ENCODE results near the gene NUTM2G.
"Not testable (repeated sequence)": the region's sequence is repeated elsewhere in the genome, so short reads cannot be mapped to it uniquely, and the experiment has no call there.

The NUTM2G gene, protein sequence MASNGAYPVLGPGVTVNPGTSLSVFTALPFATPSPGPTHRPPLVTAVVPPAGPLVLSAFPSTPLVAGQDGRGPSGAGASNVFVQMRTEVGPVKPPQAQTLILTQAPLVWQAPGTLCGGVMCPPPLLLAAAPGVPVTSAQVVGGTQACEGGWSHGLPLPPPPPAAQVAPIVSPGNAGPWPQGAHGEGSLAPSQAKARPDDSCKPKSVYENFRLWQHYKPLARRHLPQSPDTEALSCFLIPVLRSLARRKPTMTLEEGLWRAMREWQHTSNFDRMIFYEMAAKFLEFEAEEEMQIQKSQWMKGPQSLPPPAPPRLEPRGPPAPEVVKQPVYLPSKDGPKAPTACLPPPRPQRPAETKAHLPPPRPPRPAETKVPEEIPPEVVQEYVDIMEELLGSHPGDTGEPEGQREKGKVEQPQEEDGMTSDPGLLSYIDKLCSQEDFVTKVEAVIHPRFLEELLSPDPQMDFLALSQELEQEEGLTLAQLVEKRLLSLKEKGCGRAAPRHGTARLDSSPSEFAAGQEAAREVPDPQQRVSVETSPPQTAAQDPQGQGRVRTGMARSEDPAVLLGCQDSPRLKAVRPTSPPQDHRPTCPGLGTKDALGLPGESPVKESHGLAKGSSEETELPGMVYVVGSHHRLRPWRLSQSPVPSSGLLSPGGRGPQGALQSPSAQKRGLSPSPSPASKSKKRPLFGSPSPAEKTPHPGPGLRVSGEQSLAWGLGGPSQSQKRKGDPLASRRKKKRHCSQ

DNA sequence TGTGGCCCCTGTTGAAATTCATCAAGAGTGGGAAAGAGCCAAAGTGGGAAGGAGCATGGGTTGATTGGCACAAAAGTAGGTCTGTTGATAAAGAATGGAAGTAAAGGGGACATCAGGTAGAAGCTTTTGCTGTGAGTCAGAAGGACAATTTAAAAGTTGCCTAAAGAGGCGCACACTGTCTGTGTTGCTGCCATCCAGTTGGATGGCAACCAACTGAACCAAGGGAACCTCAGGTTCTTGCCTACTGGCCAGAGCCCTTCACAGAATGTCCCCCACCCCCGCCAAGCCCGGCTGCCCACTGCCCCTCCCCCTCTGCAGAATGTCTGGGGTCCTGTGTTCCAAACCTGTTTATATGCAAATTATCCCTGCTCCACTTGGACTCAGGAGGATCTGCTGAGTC, at the start of gene NUTM2G:
TSS of gene NUTM2G (plus strand) at position 301 of the 400 bp plus-strand sequence. CDS start 182 bp downstream, outside the sequence.
- not testable (repeated sequence) for DNase-seq

DNA sequence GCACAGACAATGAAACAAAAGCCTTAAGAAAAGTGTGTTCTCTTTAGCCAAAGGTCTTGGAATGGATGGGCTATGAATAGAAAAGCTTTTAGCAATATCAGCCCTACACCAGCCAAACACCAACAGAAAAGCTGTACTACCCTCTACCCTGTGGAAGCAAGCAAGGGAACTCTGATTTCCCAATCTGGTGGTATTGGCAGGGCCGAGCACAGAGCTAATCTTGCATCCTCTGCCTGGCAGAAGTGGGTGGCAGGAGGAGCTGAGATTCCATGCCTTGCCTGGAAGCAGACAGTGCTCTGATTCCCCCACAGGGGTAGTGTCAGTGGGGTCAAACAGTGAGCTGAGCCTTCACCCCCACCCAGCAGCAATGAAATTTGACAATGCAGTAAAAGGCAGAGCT, 44.7 kb upstream of the NUTM2G start:
- peak; percentile 38 for DNase-seq

DNA sequence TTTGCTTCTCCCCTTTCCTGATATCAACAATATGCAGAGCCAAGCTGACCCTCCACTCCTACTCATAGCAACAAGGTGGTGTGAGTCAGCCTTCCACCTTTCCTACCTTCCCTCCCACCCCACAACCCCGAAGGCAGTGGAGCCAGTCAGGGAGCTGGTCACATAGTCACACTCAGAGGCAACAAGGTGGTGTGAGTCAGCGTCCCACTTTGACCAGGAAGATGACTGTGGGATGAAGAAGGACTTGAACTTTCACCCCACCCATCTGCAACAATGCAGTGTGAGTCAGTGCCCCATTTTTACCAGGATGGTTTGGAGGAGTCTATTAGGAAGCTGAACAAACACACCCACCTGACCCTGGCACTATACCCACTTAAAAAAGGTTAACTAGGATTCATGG, 44.2 kb upstream of the NUTM2G start:
- peak; percentile 30 for DNase-seq

DNA sequence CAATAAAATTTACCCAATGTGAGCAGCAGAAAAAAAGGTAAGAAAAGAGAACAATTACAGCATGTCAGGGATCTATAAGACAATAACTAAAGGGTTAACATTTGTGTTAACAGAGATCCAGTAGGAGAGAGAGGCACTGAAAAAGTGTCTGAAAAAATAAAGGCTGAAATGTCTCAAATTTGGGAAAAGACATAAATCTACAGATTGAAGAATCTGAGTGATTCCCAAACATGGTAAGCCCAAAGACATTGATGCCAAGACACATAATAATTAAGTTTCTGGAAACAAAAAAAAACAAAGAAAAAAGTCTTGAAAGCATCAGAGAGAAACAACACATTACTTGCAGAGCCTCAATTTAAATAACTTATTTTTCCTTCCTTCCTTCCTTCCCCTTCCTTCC, 43.2 kb upstream of the NUTM2G start:
- no peak for DNase-seq

DNA sequence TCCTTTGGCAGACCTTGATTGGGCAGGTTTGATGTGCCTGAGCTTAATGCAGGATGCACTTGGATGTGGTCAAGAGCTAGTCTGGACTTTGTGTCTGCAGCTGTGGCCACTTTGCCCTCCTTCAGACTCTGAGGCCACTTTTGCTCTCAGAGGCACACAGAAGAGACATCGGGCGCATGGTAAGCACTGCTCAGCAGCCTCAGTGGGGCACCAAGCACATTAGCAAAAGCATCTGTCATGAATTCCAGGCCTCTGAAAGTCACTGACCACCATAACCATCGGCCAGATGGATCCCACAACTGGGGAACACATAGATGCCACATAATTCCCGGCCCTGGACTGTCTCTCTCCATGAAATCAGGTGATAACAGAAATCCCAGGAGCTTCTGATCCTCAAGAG, 40.1 kb upstream of the NUTM2G start:
- DNase-seq: no peak

DNA sequence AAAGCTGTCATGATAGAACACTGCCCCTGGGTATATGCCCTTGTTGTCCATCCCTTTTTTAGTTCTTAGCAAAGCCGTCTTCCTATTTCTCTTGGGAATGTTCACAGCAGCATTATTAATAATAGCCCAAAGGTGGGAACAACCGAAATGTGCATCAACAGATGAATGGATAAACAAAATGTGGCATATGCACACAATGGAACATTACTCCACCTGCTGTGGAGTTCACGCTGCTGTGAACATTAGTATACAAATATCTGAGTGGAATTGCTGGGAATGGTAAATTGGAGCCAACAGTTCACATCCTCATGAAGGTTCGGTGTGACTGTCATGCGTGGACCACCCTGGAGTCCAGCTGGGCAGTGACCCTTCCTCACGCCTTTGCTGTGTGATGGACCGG, 36.5 kb upstream of the NUTM2G start:
- DNase-seq: no peak

DNA sequence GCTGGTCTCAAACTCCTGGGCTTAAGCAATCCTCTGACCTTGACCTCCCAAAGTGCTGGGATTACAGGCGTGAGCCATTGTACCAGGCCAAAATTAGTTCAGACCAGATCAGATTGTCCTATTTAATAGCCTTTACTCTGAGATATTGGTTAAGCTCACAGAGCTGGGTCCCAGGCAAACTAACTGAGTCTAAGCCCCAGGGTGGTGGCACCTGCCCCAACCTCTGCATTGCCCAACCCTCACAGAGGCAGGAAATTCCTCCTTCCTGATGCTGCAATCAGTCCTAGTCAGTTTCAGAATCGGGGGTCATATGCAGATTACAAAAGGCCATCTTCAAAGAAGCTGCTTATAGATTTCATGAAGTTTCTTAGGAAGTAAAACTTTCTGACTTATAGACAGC, 28.6 kb upstream of the NUTM2G start:
- not testable (repeated sequence) for DNase-seq

DNA sequence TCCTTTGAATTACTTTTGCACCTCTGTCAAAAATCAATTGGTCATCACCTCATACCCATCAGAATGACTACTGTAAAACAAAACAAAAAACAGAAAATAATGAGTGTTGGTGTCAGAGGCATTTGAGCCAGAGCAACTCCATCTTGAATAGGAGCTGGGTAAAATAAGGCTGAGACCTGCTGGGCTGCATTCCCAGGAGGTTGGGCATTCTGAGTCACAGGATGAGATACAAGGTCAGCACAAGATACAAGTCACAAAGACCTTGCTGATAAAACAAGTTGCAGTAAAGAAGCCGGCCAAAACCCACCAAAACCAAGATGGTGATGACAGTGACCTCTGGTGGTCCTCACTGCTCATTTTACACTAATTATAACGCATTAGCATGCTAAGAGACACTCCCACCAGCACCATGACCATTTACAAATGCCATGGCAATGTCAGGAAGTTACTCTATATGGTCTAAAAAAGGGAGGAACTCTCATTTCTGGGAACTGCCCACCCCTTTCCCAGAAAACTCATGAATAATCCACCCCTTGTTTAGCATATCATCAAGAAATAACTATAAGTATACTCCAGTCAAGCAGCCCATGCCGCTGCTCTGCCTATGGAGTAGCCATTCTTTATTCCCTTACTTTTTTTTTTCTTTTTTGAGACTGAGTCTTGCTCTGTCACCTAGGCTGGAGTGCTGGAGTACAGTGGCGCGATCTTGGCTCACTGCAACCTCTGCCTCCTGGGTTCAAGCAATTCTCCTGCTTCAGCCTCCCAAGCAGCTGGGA, 23.5 kb upstream of the NUTM2G start:
- DNase-seq: not testable (repeated sequence)

DNA sequence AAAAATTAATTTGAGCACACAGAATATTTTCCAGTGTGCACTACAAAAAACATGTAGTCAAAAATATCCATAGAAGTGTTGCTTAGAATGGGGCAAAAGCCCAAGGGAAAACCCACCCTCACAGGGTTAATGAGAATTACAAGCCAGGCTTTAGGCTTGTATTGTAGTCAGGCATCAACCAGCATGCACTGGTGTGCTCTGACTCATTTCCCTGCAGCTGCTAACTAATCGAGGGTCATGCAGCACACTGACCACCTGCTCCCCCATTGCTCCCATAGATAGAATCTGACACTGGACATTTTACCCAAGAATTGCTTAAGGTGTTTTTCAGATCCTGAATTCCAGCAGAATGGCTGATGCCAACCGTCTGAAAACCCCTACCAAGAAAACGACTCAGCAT, 20.2 kb upstream of the NUTM2G start:
- not testable (repeated sequence) for DNase-seq

DNA sequence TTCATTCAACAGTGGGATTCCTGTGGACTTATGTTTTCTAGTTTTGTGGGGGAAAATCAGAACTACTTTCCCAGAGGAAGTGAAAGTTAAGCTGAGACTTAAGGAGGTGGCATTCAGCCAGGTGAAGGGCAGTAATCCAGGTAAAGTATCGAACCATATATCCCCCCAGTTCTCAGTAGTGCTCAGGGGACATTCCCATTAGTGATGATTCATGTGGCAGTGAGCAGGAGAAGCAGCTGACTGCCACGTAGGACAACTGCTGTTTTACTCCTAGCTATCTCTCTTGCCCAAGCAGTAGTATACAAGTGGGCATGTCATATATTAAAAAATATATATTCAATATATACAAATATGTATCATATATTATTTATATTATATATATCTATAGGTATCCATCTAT, 13.1 kb upstream of the NUTM2G start:
- DNase-seq: not testable (repeated sequence)

DNA sequence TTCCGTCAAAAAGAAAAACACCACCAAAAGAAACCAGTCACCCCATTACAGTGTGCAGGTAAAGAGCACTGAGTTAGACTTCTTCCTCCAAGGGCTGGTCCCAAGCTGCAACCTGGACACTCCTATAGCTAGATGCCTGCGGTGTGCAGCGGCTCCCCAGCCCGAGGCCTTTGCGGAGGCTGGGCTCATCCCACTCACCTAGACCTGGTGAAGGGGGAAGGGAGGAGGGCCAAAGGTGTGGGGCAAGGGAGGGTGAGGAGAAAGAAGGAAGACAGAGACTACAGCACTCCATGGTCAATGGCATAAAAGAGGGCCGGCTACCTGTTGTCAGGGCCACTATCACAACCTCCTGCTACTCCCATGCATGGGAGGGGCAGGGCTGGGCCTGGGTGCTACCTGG, 12.1 kb upstream of the NUTM2G start:
- DNase-seq: not testable (repeated sequence)

DNA sequence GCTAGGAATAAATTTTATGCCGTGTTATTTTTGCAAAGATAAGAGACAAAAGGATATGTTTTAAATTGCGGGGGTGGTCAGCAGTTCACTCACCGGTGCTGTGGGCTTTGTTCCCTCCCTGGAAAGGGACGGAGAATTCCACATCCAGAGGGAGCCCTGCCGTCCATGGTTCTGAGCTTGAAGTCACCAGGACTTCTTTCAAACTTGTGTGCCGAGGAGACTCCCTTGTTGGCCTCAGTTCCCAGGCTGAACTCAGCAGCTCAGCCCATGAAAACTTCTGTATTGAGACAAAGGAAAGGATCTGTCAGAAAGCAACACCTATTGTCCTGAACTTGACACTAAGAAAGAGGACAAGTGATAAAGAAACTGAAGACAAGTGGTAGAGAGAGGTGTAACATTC, 10.1 kb upstream of the NUTM2G start:
- DNase-seq: not testable (repeated sequence)

DNA sequence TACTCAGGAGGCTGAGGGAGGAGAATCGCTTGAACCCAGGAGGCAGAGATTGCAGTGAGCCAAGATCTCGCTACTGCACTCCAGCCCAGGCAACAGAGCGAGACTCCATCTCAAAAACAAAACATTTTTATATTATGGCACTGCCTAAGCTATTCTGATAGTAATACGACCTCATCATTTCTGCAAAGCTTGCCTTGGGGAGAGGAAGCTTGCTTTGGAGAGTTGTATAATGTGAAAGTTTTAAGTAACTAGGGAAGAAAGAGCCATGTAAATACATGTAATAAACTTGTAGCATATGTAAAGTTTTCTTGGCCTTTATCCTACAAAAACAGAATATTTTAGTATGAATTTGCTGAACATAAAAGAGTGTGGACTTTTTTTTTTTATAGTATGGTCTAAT, 7.8 kb upstream of the NUTM2G start:
- not testable (repeated sequence) for DNase-seq

DNA sequence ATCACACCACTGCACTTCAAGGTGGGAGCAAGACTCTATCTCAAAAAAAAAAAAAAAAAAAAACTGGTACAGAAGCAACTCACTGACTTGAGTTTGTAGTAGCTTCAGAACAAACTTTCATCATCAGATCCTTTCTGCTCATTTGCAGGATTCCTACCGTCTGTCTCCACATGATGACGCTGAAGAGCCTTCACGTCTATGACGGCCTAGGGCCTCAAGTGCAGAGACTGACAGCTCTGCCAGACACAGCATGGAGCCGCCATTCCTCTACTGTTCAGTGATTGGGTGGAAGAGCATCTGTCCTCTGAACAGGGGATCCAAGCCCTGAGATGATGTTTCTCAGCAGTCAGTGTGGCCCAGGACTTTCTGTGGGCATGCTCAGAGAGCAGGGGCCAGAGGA, 3.1 kb upstream of the NUTM2G start:
- not testable (repeated sequence) for DNase-seq

DNA sequence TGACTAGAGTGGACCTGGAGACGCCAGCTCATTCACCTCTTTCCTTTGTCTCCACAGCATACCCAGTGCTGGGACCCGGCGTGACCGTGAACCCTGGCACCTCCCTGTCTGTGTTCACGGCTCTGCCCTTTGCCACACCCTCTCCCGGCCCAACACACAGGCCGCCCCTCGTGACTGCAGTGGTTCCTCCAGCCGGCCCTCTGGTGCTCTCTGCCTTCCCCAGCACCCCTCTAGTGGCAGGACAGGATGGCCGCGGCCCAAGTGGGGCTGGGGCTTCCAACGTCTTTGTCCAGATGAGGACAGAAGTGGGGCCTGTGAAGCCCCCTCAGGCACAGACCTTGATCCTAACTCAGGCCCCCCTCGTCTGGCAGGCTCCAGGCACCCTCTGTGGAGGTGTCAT, 3.0 kb downstream of the NUTM2G start:
- not testable (repeated sequence) for DNase-seq

DNA sequence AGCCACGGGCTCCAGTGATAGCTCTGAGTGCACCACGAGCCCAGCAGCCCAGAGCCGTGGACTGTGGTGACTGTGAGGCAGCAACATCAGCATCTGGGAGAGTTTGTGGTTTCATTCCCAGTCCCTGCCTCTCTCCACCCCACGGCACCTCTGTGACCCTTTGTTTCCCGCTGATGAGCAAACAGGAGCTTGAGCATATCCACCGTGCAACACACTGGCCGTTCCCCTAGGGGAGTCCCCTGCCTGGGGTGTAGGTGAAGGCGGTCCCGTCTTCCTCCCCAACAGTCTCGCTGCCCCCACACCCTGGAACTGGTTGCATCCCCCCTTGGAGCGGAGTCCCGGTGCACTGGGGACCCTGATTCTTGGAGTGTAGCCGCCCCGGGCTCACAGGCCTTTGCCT, 5.5 kb downstream of the NUTM2G start:
- not testable (repeated sequence) for DNase-seq

DNA sequence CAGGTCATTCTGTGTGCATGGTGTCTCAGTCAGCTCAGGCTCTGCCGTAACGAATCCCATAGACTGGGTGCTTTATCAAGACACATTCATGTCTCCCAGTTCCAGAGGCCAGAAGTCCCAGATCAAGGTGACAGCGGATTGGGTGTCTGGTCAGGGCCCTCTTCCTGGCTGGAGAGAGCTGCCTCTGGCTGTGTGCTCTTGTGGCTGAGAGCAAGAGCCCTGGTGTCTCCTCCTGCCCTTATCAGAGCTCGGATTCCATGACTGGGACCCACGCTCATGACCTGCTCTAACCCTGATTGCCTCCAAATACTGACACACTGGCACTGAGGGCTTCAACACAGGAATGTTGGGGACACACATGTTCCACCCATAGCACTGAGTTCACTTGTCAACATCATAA, 6.1 kb downstream of the NUTM2G start:
- DNase-seq: not testable (repeated sequence)

DNA sequence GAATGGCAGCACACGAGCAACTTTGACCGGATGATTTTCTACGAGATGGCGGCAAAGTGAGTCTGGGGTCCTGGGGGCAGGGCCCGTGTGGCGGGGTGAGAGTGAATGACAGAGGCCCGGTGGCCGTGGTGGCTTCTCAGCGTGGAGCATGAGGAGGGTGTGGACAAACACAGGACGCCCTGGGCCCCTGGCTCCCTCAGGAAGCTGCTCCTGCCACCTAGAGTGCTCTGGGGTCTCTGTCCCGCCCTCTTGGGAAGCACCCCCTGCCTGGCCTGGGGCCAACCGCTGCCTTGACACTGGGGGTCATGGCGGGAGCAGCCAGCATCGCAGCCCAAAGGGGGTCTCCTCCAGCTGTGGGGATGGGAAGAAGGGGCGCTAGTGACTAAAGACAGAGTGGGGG, 6.8 kb downstream of the NUTM2G start:
- not testable (repeated sequence) for DNase-seq

DNA sequence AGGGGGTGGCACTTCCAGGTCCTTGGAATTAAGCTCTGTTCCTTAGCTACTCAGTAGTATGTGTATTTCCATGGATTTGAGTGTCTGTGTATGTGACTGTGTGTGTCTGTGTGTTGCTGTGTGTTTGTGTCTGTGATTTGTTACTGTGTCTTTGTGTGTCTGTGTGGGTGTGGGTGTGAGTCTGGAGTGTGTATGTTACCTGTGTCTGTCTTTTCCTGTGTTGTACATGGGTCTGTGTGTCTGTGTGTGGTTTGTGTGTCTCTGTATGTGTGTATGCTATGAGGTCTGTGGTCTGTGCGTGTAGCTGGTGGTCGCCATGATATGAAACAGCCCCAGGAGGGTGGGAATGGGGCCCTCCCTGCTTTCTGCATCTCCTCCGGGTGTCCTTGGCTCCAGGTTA, 8.8 kb downstream of the NUTM2G start:
- DNase-seq: not testable (repeated sequence)

DNA sequence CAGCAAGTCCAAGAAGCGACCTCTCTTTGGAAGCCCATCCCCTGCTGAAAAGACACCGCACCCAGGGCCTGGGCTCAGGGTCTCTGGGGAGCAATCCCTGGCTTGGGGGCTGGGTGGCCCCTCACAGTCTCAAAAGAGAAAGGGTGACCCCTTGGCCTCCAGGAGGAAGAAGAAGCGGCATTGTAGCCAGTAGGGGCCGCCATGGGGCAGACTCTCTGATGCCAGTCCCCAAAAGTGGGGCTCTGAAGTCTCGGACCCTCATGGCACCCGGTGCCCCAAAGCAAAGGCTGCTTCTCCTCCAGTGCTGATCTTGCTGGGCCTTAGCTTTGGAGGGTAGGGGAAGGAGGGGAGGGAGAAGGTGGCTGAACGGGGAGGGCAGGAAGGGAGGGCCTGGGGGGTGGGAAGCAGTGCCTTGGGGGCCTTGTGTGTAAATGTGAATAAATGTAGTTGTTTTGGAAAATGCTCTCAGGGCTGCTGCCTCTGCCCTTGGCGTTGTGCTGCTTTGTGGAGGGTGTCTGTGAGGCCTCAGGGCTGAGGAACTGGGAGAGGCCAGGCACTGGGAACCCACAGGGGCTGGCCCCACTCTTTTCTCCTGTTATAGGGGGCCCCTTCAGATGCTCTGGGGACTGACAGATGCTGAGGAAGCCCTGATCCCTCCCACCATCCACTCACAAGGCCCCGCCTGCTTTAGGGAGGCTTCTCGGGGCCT, 10.5 kb downstream of the NUTM2G start:
- not testable (repeated sequence) for DNase-seq

DNA sequence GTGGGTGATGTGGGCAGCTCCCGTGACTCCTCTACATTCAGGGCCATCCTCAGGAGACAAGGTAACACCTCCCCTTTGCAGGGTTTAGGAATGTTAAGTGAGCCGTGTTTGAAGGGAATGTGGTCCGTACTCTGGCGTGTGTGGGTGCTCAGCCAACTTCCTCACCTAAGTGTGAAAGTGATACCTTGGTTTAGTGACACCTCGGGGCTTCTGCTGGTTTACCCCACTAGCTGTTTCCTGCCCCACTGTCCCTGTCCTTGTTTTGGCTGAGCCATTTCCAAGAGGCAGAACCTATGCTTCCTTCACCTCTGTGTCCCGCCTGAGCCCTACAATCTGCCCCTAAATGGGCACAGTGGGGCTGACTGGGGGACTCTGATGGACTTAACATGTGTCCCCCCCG, 12.3 kb downstream of the NUTM2G start:
- not testable (repeated sequence) for DNase-seq

DNA sequence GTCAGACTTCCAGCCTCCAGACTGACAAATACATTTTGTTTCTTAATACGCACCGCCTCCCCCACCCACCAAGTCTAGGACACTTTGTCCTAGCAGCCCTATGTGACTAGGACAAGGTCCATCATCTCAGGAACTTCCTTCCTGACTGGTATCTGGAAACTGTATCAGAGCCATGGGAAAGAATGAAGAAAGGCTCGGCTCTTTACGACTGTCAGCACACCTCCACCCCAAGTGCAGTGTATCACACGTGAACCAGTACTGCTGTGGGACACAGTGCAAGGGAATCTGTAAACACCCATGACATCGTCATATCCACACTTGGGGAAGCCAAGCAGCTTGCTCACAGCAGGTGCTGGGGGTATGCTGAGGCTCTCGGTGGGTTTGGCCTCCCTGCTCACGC, 13.0 kb downstream of the NUTM2G start:
- not testable (repeated sequence) for DNase-seq

DNA sequence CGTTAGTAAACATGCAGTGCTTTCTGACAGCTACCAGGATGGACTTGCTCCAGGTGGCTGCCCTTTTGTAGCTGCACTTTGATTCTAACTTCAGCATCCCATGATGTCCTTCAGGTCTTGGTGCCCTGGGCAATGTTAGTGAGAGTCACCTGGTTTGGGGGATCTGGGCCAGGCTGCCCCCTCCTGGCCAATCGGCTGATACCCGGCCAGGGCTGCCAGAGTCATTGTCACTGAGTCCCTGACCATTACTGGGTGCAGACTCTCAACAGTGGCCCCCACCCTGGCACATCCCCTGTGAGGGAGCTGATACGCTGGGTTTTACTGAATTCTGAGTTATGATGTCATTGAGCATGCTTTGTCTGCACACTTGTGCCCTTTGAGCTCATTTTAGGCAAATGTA, 13.5 kb downstream of the NUTM2G start:
- DNase-seq: not testable (repeated sequence)

Data from inflammatory macrophage treated with lipopolysaccharide for 4 hours (primary cell).